GM12878 (cell line): ENCODE measurements around the gene LMBRD1. TPM values are rescaled to one million over a fixed set of nuclear protein-coding genes. Genes with fewer than 3 reads are reported as not detected.
A peak's percentile ranks its signal among the peaks of the same experiment; 100 is the strongest.

ENCODE experiments used
- ATAC-seq: fragments of 200-7000 bp; cut with Tn5 transposase; 3 replicates; pipeline ENCODE4 v1.9.1; 2020; ENCODE audit warnings: mild to moderate bottlenecking, moderate library complexity
- BruUV-seq: library from RNA; stranded (reverse); fragments of 400-500 nt; replicated peaks from 2 replicates; lab custom pipeline; 2021; lab: Mats Ljungman, UMichigan
- CTCF ChIA-PET: fragments of 300-600 bp; sonication (Branson Sonifier 250); formaldehyde crosslinking; extraction: SDS; loops from one replicate; lab custom pipeline; 2021; ENCODE audit warnings: inconsistent platforms; lab: Yijun Ruan, JAX
- POLR2A ChIA-PET: fragments of 350-600 bp; formaldehyde crosslinking; extraction: SDS; loops from one replicate; lab custom pipeline; 2021; ENCODE audit warnings: inconsistent platforms; lab: Charles Lee
- RAD21 ChIA-PET: fragments of 300-600 bp; sonication (Branson Sonifier 250); formaldehyde crosslinking; loops from one replicate; lab custom pipeline; 2023; ENCODE audit warnings: antibody characterized with exemption; ENCODE audit not compliant: unreplicated experiment; lab: Charles Lee
- SMC1A ChIA-PET: fragments of 300-600 bp; sonication (Branson Sonifier 250); formaldehyde crosslinking; loops from one replicate; lab custom pipeline; 2023; ENCODE audit not compliant: unreplicated experiment, uncharacterized antibody; lab: Charles Lee
- DNase-seq: peaks from one replicate; pipeline ENCODE4 v3.0.0-alpha.2; 2011; ENCODE audit warnings: low read depth, low spot score
- FAIRE-seq: peaks from 3 replicates; lab custom pipeline; 2011; peaks lifted over from hg19 to GRCh38; lab: Jason Lieb, UNC
- H2AFZ ChIP-seq: 2 replicates; pipeline ENCODE4 v1.6.0; 2011; ENCODE audit warnings: low read depth, low read length, control low read depth; ENCODE audit not compliant: control insufficient read depth
- H3K27ac ChIP-seq: 2 replicates; pipeline ENCODE4 v1.5.1; 2011; ENCODE audit warnings: control low read depth; ENCODE audit not compliant: control insufficient read depth, insufficient read depth
- H3K27me3 ChIP-seq, 2 experiments: replicated peaks in 1 of 2; 2 replicates each; pipeline versions ENCODE4 v1.6.0 to v1.6.1; 2011; ENCODE audit warnings: low read length in 1 of 2; ENCODE audit not compliant: control insufficient read depth in 2 of 2, insufficient read depth in 2 of 2
- H3K36me3 ChIP-seq, 2 experiments: 2 replicates each; pipeline ENCODE4 v1.5.1; 2011; ENCODE audit warnings: low read length in 1 of 2; ENCODE audit not compliant: control insufficient read depth in 2 of 2, insufficient read depth in 2 of 2
- H3K4me1 ChIP-seq: 2 replicates; pipeline ENCODE4 v1.6.1; 2011; ENCODE audit warnings: mild to moderate bottlenecking, low read length, moderate library complexity, mixed read lengths; ENCODE audit not compliant: control insufficient read depth, insufficient read depth
- H3K4me2 ChIP-seq: 2 replicates; pipeline ENCODE4 v1.6.0; 2011; ENCODE audit warnings: control low read depth; ENCODE audit not compliant: control insufficient read depth, insufficient read depth
- H3K4me3 ChIP-seq: fragments of 200-600 bp; sonication (generic); 2 replicates; pipeline ENCODE4 v1.5.1; 2016
- H3K79me2 ChIP-seq: 2 replicates; pipeline ENCODE4 v1.6.0; 2011; ENCODE audit warnings: low read length; ENCODE audit not compliant: control insufficient read depth, insufficient read depth
- H3K9ac ChIP-seq: 2 replicates; pipeline ENCODE4 v1.8.0; 2011; ENCODE audit warnings: low read length, control low read depth, mixed read lengths; ENCODE audit not compliant: control insufficient read depth, insufficient read depth
- H3K9me3 ChIP-seq: replicated peaks from 3 replicates; pipeline ENCODE4 v1.5.1; 2011; ENCODE audit warnings: mild to moderate bottlenecking, low read length; ENCODE audit not compliant: control insufficient read depth, insufficient read depth
- H4K20me1 ChIP-seq: 2 replicates; pipeline ENCODE4 v1.6.0; 2011; ENCODE audit not compliant: control insufficient read depth, insufficient read depth
- CBFB ChIP-seq: IDR thresholded peaks from 2 replicates; pipeline ENCODE4 v1.6.1; 2016; ENCODE audit warnings: antibody characterized with exemption, low read depth
- FOXM1 ChIP-seq: IDR thresholded peaks from 2 replicates; pipeline ENCODE4 v1.6.1; 2012; ENCODE audit warnings: low read depth, mild to moderate bottlenecking, inconsistent platforms, low read length, moderate library complexity
- GABPA ChIP-seq: IDR thresholded peaks from 2 replicates; pipeline ENCODE4 v1.6.1; 2014; ENCODE audit warnings: antibody characterized with exemption, low read depth, mild to moderate bottlenecking, inconsistent platforms
- GATAD2B ChIP-seq: fragments of 450-650 bp; conservative IDR thresholded peaks from 2 replicates; pipeline ENCODE4 v1.6.1; 2017; ENCODE audit warnings: low read depth, mild to moderate bottlenecking, moderate library complexity
- HSF1 ChIP-seq: fragments of 150-350 bp; IDR thresholded peaks from 2 replicates; pipeline ENCODE4 v1.6.1; 2014; ENCODE audit warnings: mild to moderate bottlenecking, low read depth, low read length
- IRF4 ChIP-seq: IDR thresholded peaks from 2 replicates; pipeline ENCODE4 v1.6.1; 2011; ENCODE audit warnings: low read depth, low read length
- KDM1A ChIP-seq: fragments of 200-600 bp; sonication (generic); IDR thresholded peaks from 2 replicates; pipeline ENCODE4 v1.6.1; 2016; ENCODE audit warnings: borderline replicate concordance
- LARP7 ChIP-seq: fragments of 450-650 bp; IDR thresholded peaks from 2 replicates; pipeline ENCODE4 v1.6.1; 2017; ENCODE audit warnings: mild to moderate bottlenecking
- MTA3 ChIP-seq: IDR thresholded peaks from 2 replicates; pipeline ENCODE4 v1.6.1; 2012; ENCODE audit warnings: low read length, inconsistent platforms, borderline replicate concordance
- MXI1 ChIP-seq: fragments of 150-350 bp; IDR thresholded peaks from 2 replicates; pipeline ENCODE4 v1.6.1; 2011; ENCODE audit warnings: low read depth, mild to moderate bottlenecking, inconsistent platforms, low read length, improper control_type of control experiment
- NFIC ChIP-seq: IDR thresholded peaks from 2 replicates; pipeline ENCODE4 v1.6.1; 2012; ENCODE audit warnings: low read depth, mild to moderate bottlenecking, inconsistent platforms, low read length, moderate library complexity
- POLR2A ChIP-seq: IDR thresholded peaks from 2 replicates; pipeline ENCODE4 v1.6.1; 2011; ENCODE audit warnings: low read depth, mild to moderate bottlenecking, low read length
- RCOR1 ChIP-seq: conservative IDR thresholded peaks from 2 replicates; pipeline ENCODE4 v1.6.1; 2012; ENCODE audit warnings: low read depth, low read length, improper control_type of control experiment
- RELA ChIP-seq: fragments of 450-650 bp; IDR thresholded peaks from 2 replicates; pipeline ENCODE4 v1.8.0; 2014; ENCODE audit warnings: borderline replicate concordance; ENCODE audit not compliant: partially characterized antibody
- RUNX3 ChIP-seq: IDR thresholded peaks from 2 replicates; pipeline ENCODE4 v1.6.1; 2012; ENCODE audit warnings: low read length, inconsistent platforms
- SIN3A ChIP-seq: IDR thresholded peaks from 2 replicates; pipeline ENCODE4 v1.6.1; 2012; ENCODE audit warnings: low read depth, low read length, improper control_type of control experiment
- SMARCA5 ChIP-seq: fragments of 450-650 bp; IDR thresholded peaks from 2 replicates; pipeline ENCODE4 v1.6.1; 2017; ENCODE audit warnings: mild to moderate bottlenecking
- SRF ChIP-seq, 2 experiments: IDR thresholded peaks; 2 replicates each; pipeline ENCODE4 v1.6.1; 2011; ENCODE audit warnings: low read depth in 2 of 2, low read length in 2 of 2, mild to moderate bottlenecking in 1 of 2, moderate library complexity in 1 of 2
- ZBTB11 ChIP-seq: fragments of 450-650 bp; formaldehyde crosslinking; IDR thresholded peaks from 2 replicates; pipeline ENCODE4 v1.5.0; 2022; ENCODE audit warnings: mild to moderate bottlenecking, missing genetic modification characterization
- ZNF384 ChIP-seq: IDR thresholded peaks from 2 replicates; pipeline ENCODE4 v1.6.1; 2012; ENCODE audit warnings: low read depth, mild to moderate bottlenecking, low read length, improper control_type of control experiment, borderline replicate concordance
- WGBS: methylation state at CpG from one replicate; pipeline ENCODE4 v1.1.6; 2016; ENCODE audit warnings: low lambda C conversion rate; ENCODE audit not compliant: insufficient replicate concordance, insufficient coverage; ENCODE audit errors: missing lambda C conversion rate; 5-methylcytosine and 5-hydroxymethylcytosine counted together
- in situ Hi-C: fragments of 300-500 bp; cut with MboI; formaldehyde crosslinking; loops from 9 replicates; pipeline ENCODE4 v1.14.3; 2018; ENCODE audit warnings: mixed read lengths
- intact Hi-C: fragments of 100-400 bp; cut with micrococcal nuclease; formaldehyde crosslinking; loops from one replicate; pipeline ENCODE4 v1.14.2; 2022; ENCODE audit not compliant: unreplicated experiment
- polyA plus RNA-seq, 11 experiments: library from polyadenylated mRNA; depleted of rRNA in 4 of 11; unstranded in 6 of 11; stranded (reverse) in 5 of 11; fragments of >200 nt; fragmentation: Nextera tagmentation in 4 of 11; fragmentation: Illumina TruSeq in 1 of 11; extraction: Ambion mirVana in 4 of 11; extraction: Trizol in 1 of 11; gene quantifications; 1 replicate in 1 of 11; 2 replicates in 10 of 11; pipeline versions ENCODE4 v1.2.1 to v1.2.3, GENCODE V29; 2011 to 2016; ENCODE audit warnings: inconsistent platforms in 2 of 11, missing spikeins in 2 of 11, low read depth in 1 of 11
- total RNA-seq, 4 experiments: library from RNA; depleted of rRNA in 3 of 4; stranded (reverse); fragments of >200 nt in 3 of 4; fragmentation: Illumina TruSeq in 1 of 4; extraction: Trizol in 1 of 4; gene quantifications; 2 replicates each; pipeline versions ENCODE4 v1.2.1 to v1.2.3, GENCODE V29; 2013 to 2021
- TF ChIP-seq, protein P1 (sequence below): IDR thresholded peaks from 2 replicates; pipeline ENCODE4 v1.6.1; 2012; ENCODE audit warnings: low read depth, low read length, improper control_type of control experiment

Gene LMBRD1
- total and polyA plus RNA-seq, 10 of the 15 experiments (the other 5 are each of a cell fraction or from before 2014, with no cell fraction given), result 20.0 to 82.1 (median 27.2) TPM

GRCh38 chr6:69631552-69632346 lies 165.1 kb downstream of the LMBRD1 start:
- ChIA-PET POLR2A (no interaction called here), RAD21 (no interaction called here)
- H2AFZ ChIP-seq, result no peak overlapping the region; the same call in 1 of the 2 replicates
- TF ChIP-seq SIN3A (no peak), IRF4 (no peak), ZBTB11 (CRISPR knock-in tag) (no peak), CBFB (peak; percentile 64), MTA3 (0 out of 2 replicates have a peak, but pooled peaks have one; percentile 59), RCOR1 (no peak), MXI1 (no peak), GATAD2B (no peak), POLR2A (no peak), NFIC (peak; percentile 66; the same call in 1 of the 2 replicates), LARP7 (no peak), RELA (no peak), HSF1 (no peak), RUNX3 (peak; percentile 97), FOXM1 (peak; percentile 54; the same call in 1 of the 2 replicates), SRF (IDR thresholded peaks at IDR 0.05; ENCODE audit: low read depth in 2 of 2, low read length in 2 of 2) (no peak), GABPA (0 out of 2 replicates have a peak, but pooled peaks have one; percentile 12), KDM1A (no peak), SMARCA5 (no peak), ZNF384 (no peak)
- TF ChIP-seq, protein P1, sequence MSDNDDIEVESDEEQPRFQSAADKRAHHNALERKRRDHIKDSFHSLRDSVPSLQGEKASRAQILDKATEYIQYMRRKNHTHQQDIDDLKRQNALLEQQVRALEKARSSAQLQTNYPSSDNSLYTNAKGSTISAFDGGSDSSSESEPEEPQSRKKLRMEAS, result no peak

More at GRCh38 chr6:69631552-69632346, 165.1 kb downstream of the LMBRD1 start:
- Histone ChIP-seq H3K4me1 (peaks cover 6% of the 10 kb centered on the region), H3K9ac (no peak overlapping the region), H3K27me3 (peaks cover 0 to 2% of the 10 kb centered on the region in 2 experiments; a peak in 1 of 4 replicates), H3K4me2 (peak overlapping the region; percentile 7; the same call in 1 of the 2 replicates), H3K79me2 (no peaks in the 10 kb centered on the region), H3K36me3 (no peaks in the 10 kb centered on the region), H4K20me1 (no peaks in the 10 kb centered on the region), H3K27ac (peak overlapping the region; percentile 24; the same call in 1 of the 2 replicates), H3K9me3 (no peaks in the 10 kb centered on the region), H3K4me3 (no peak overlapping the region)
- ChIA-PET CTCF (interaction anchor here (0.5 kb wide), 1 partner anchor 944 kb away, joined by 3 read pairs; no protein-coding TSS in a partner anchor), SMC1A (interaction anchor here (1.2 kb wide), 1 partner anchor 9 kb away, joined by 3 read pairs; no protein-coding TSS in a partner anchor)
- in situ Hi-C loops, result no loop called here
- intact Hi-C loops, result no loop called here
- DNase-seq (no peak), FAIRE-seq (no peak), ATAC-seq (peak; percentile 35; the same call in 2 of the 3 replicates)
- no TSS peak for BruUV-seq
- WGBS, result 3% methylated on average over 4 of the region's 4 CpGs
